Glomerular visceral epithelial cell (primary cell): ENCODE measurements around the gene TNXB.
"Not testable (repeated sequence)": the region's sequence is repeated elsewhere in the genome, so short reads cannot be mapped to it uniquely, and the experiment has no call there.

Source experiments
- DNase-seq: peaks from one replicate; pipeline ENCODE4 v3.0.0-alpha.2; 2016; ENCODE audit errors: extremely low spot score

Gene TNXB

GRCh38 chr6:32004393-32004792 is 104.7 kb downstream of the TNXB start:
- DNase-seq, result not testable (repeated sequence)

GRCh38 chr6:32003301-32003700 is 105.8 kb downstream of the TNXB start:
- not testable (repeated sequence) for DNase-seq

- DNase-seq, result not testable (repeated sequence)
Observed at GRCh38 chr6:32002546-32003268, 106.4 kb downstream of the TNXB start.

DNA sequence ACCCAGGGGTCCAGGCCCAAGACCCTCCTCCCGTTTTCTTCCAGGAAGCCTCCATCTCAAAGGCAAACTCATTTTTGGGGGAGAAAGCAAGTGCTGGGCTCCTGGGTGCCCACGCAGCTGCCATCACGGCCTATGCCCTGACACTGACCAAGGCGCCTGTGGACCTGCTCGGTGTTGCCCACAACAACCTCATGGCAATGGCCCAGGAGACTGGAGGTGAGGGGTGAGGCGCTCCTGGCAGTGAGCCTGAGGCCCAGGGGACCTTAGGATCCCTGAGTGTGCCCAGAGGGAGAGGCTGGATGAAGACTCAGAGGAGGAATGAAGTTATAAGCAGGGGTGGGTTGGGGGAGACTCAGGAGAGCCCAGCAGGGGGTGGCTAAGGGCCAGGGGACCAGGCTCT is 112.8 kb downstream of the TNXB start:
- DNase-seq, result not testable (repeated sequence)

GRCh38 chr6:31994421-31994820 is 114.7 kb downstream of the TNXB start:
- not testable (repeated sequence) for DNase-seq
